K562 (cell line): ENCODE results near the gene PLK5. TPM values are rescaled to one million over a fixed set of nuclear protein-coding genes. Genes with fewer than 3 reads are reported as not detected.

Source experiments
- CC2D1A ChIP-seq: fragments of 450-650 bp; IDR thresholded peaks from 2 replicates; pipeline ENCODE4 v1.6.1; 2017; ENCODE audit warnings: mild to moderate bottlenecking
- CLOCK ChIP-seq: fragments of 250-450 bp; sonication (Bioruptor Pico); IDR thresholded peaks from 2 replicates; pipeline ENCODE4 v1.4.0; 2020; ENCODE audit warnings: mild to moderate bottlenecking, moderate library complexity, borderline replicate concordance
- ELK1 ChIP-seq: sonication (generic); formaldehyde crosslinking; IDR thresholded peaks from 2 replicates; pipeline ENCODE4 v1.8.1; 2022; ENCODE audit warnings: missing genetic modification reagents
- ESRRA ChIP-seq: fragments of 450-650 bp; IDR thresholded peaks from 2 replicates; pipeline ENCODE4 v1.6.1; 2014; ENCODE audit warnings: low read depth, mild to moderate bottlenecking, moderate library complexity, borderline replicate concordance
- FOXJ3 ChIP-seq: sonication (generic); formaldehyde crosslinking; IDR thresholded peaks from 2 replicates; pipeline ENCODE4 v1.4.0; 2020; ENCODE audit warnings: mild to moderate bottlenecking, missing genetic modification reagents
- HINFP ChIP-seq: fragments of 450-650 bp; conservative IDR thresholded peaks from 2 replicates; pipeline ENCODE4 v1.6.1; 2016; ENCODE audit warnings: missing genetic modification characterization, low read depth, mild to moderate bottlenecking, control low read depth, missing compliant biosample characterization
- NONO ChIP-seq, 2 experiments: fragments of 200-400 bp in 1 of 2; fragments of 450-650 bp in 1 of 2; formaldehyde crosslinking in 1 of 2; IDR thresholded peaks; 2 replicates each; pipeline ENCODE4 v1.6.1; 2017; ENCODE audit warnings: low read depth in 2 of 2, mild to moderate bottlenecking in 2 of 2, moderate library complexity in 2 of 2, low read length in 1 of 2
- OTX1 ChIP-seq: fragments of 450-650 bp; formaldehyde crosslinking; IDR thresholded peaks from 2 replicates; pipeline ENCODE4 v1.4.0; 2022; ENCODE audit warnings: mild to moderate bottlenecking
- PML ChIP-seq: IDR thresholded peaks from 2 replicates; pipeline ENCODE4 v1.6.1; 2012; ENCODE audit warnings: low read length, inconsistent platforms
- POLR2AphosphoS2 ChIP-seq: IDR thresholded peaks from 2 replicates; pipeline ENCODE4 v1.6.1; 2012; ENCODE audit warnings: low read length, improper control_type of control experiment
- POLR2B ChIP-seq: fragments of 450-650 bp; IDR thresholded peaks from 2 replicates; pipeline ENCODE4 v1.6.1; 2018; ENCODE audit warnings: low read depth; ENCODE audit not compliant: partially characterized antibody
- RBM22 ChIP-seq: fragments of 200-400 bp; formaldehyde crosslinking; IDR thresholded peaks from 2 replicates; pipeline ENCODE4 v1.6.1; 2018; ENCODE audit warnings: low read length, low read depth; ENCODE audit not compliant: poor library complexity, severe bottlenecking
- RNF219 ChIP-seq: fragments of 250-450 bp; sonication (Bioruptor Pico); IDR thresholded peaks from 2 replicates; pipeline ENCODE4 v1.5.0; 2022; ENCODE audit warnings: mild to moderate bottlenecking
- RUNX1 ChIP-seq: sonication (generic); IDR thresholded peaks from 2 replicates; pipeline ENCODE4 v1.6.1; 2016; ENCODE audit warnings: antibody characterized with exemption, low read depth
- SMAD3 ChIP-seq: fragments of 450-650 bp; formaldehyde crosslinking; conservative IDR thresholded peaks from 2 replicates; pipeline ENCODE4 v1.4.0; 2020; ENCODE audit warnings: mild to moderate bottlenecking
- SMC3 ChIP-seq: conservative IDR thresholded peaks from 2 replicates; pipeline ENCODE4 v1.6.1; 2011; ENCODE audit warnings: low read depth, low read length, improper control_type of control experiment; ENCODE audit not compliant: insufficient read depth
- TCF3 ChIP-seq: sonication (generic); formaldehyde crosslinking; IDR thresholded peaks from 2 replicates; pipeline ENCODE4 v1.4.0; 2020; ENCODE audit warnings: mild to moderate bottlenecking, missing genetic modification reagents
- TFE3 ChIP-seq: fragments of 450-650 bp; formaldehyde crosslinking; IDR thresholded peaks from 2 replicates; pipeline ENCODE4 v1.4.0; 2020; ENCODE audit warnings: mild to moderate bottlenecking, mixed read lengths
- ZNF589 ChIP-seq: fragments of 200-800 bp; sonication (Bioruptor generic); IDR thresholded peaks from 2 replicates; pipeline ENCODE4 v1.6.1; 2016; ENCODE audit warnings: low read depth, missing genetic modification characterization, missing compliant biosample characterization
- polyA plus RNA-seq, 8 experiments: library from polyadenylated mRNA; depleted of rRNA in 4 of 8; stranded (reverse) in 5 of 8; unstranded in 3 of 8; fragments of >200 nt; fragmentation: Nextera tagmentation in 2 of 8; fragmentation: Illumina TruSeq in 1 of 8; extraction: Ambion mirVana in 2 of 8; extraction: Trizol in 1 of 8; gene quantifications; 2 replicates each; pipeline versions ENCODE4 v1.2.1 to v1.2.3, GENCODE V29; 2011 to 2014; ENCODE audit warnings: inconsistent platforms in 1 of 8, missing spikeins in 1 of 8
- total RNA-seq, 7 experiments: library from RNA; depleted of rRNA in 6 of 7; stranded (reverse); fragments of >200 nt in 6 of 7; fragmentation: Illumina TruSeq in 2 of 7; extraction: Trizol in 2 of 7; gene quantifications; 2 replicates each; pipeline versions ENCODE4 v1.2.1 to v1.2.3, GENCODE V29; 2011 to 2021; ENCODE audit warnings: low replicate concordance in 1 of 7

The PLK5 gene
- total and polyA plus RNA-seq, 9 of the 15 experiments (the other 6 are each of a cell fraction or from before 2014, with no cell fraction given) = 0.04 to 0.23 (median 0.11) TPM; not detected in 5

DNA sequence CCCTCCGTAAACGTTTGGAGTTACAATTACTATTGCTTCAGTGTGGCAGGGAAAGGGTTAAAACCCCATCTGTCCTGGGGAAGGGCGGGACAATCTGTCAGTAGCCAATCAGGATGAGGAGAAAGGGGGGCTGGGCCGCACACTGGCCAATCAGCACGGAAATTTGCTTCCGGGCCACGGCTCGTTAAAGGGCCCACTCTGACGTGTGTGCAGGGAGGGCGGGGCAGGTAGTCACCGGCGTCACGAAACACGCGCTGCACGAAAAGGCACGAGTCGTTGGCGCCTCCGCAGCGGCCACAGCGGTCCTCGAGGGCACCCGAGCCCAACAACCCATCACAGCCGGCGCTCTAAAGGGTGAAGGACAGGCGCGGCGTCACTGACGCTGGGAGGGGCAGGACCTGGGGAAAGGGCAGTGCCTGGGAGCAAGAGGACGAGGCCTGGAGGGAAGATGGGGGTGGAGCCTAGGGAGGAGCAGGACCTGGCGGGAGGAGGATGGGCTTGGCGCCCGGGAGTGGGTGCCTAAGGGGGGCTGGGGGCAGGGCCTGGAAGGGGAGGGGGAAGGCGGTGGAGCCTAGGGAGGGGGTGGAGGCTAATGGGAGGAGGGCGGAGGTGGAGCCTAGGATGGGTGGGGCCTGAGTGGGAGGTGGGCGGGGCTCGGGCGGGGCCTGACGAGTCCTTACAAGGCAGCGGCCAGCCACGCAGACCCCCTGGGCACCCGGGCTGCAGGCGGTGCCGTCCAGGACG, 15.9 kb upstream of the PLK5 start (continued):
- TF ChIP-seq OTX1 (CRISPR knock-in tag) = 0 out of 2 replicates have a peak, but pooled peaks have one; percentile 13
- TF ChIP-seq SMAD3 = no peak
- 0 out of 2 replicates have a peak, but pooled peaks have one; percentile 5 for TF ChIP-seq TCF3 (CRISPR knock-in tag)
- TF ChIP-seq CC2D1A = no peak
- no peak for TF ChIP-seq ELK1 (CRISPR knock-in tag)
- peak; percentile 67 for TF ChIP-seq ESRRA
- TF ChIP-seq POLR2B = peak; percentile 51
- no peak for TF ChIP-seq RBM22
- TF ChIP-seq FOXJ3 = no peak
- peak; percentile 76 for TF ChIP-seq POLR2AphosphoS2
- no peak for TF ChIP-seq HINFP (tag)
- no peak for TF ChIP-seq ZNF589
- TF ChIP-seq SMC3 = no peak
- TF ChIP-seq RUNX1 = no peak
- no peak for TF ChIP-seq TFE3 (CRISPR knock-in tag)
- TF ChIP-seq CLOCK = no peak
- TF ChIP-seq NONO (IDR thresholded peaks at IDR 0.05; ENCODE audit: low read depth in 2 of 2, low read length in 1 of 2) = no peak
- no peak for TF ChIP-seq PML
- TF ChIP-seq RNF219 (CRISPR knock-in tag) = no peak
